NCI-H1092 treated with DMSO at 0.1 percent for 48 hours (cell line): ENCODE results near the gene TGIF2.

ENCODE experiments used
- DNase-seq: peaks from one replicate; lab custom pipeline; 2025; lab: John Stamatoyannopoulos, UW

The TGIF2 gene

GRCh38 chr20:36573103-36573797 is at the start of gene TGIF2:
TGIF2 (plus strand) TSS chr20:36573597; CDS start chr20:36578775, 5,178 bp downstream.
- peak; percentile 1 for DNase-seq

GRCh38 chr20:36525620-36526365 is 47.6 kb upstream of the TGIF2 start:
- DNase-seq = no peak

GRCh38 chr20:36526521-36527011 is 46.8 kb upstream of the TGIF2 start:
- no peak for DNase-seq

GRCh38 chr20:36527331-36528125 is 45.9 kb upstream of the TGIF2 start:
- no peak for DNase-seq

GRCh38 chr20:36528176-36528874 is 45.1 kb upstream of the TGIF2 start:
- no peak for DNase-seq

GRCh38 chr20:36528875-36529417 is 44.5 kb upstream of the TGIF2 start:
- DNase-seq = no peak

- peak; percentile 5 for DNase-seq
These were observed 41.0 kb upstream of the TGIF2 start for GRCh38 chr20:36532388-36532787.

- DNase-seq = no peak
These were observed 40.6 kb upstream of the TGIF2 start for GRCh38 chr20:36532822-36533221.

GRCh38 chr20:36538026-36538722 is 35.2 kb upstream of the TGIF2 start:
- no peak for DNase-seq

GRCh38 chr20:36540551-36541211 is 32.7 kb upstream of the TGIF2 start:
- DNase-seq = no peak

GRCh38 chr20:36541227-36541767 is 32.1 kb upstream of the TGIF2 start, which contains the start of gene MYL9:
MYL9 (plus strand) TSS chr20:36541519; CDS start chr20:36544885, 3,366 bp downstream.
- no peak for DNase-seq

- no peak for DNase-seq
These were observed 31.5 kb upstream of the TGIF2 start for GRCh38 chr20:36541768-36542488.

- DNase-seq = no peak
These were observed 30.7 kb upstream of the TGIF2 start for GRCh38 chr20:36542516-36543183.

- DNase-seq = no peak
These were observed 29.9 kb upstream of the TGIF2 start for GRCh38 chr20:36543184-36544133.

GRCh38 chr20:36544134-36545018 is 29.0 kb upstream of the TGIF2 start:
- DNase-seq = peak; percentile 10

- no peak for DNase-seq
These were observed 27.2 kb upstream of the TGIF2 start for GRCh38 chr20:36546111-36546736.
